Activated CD8-positive, alpha-beta memory T cell treated with anti-CD3 and anti-CD28 coated beads, Interleukin-2, amount 50 U/mL, for 48 hours (primary cell): ENCODE measurements around the gene SERPINB6.
A peak's percentile ranks its signal among the peaks of the same experiment; 100 is the strongest.

Experiments
- DNase-seq: peaks from one replicate; pipeline ENCODE4 v3.0.0-alpha.2; 2020

SERPINB6 gene

GRCh38 chr6:2998998-2999617 is 27.7 kb upstream of the SERPINB6 start:
- no peak for DNase-seq

- DNase-seq = peak; percentile 75
Observed at GRCh38 chr6:2998249-2998997, 27.1 kb upstream of the SERPINB6 start.

GRCh38 chr6:2993755-2994317 is 22.5 kb upstream of the SERPINB6 start:
- no peak for DNase-seq

GRCh38 chr6:2992330-2992979 is 21.1 kb upstream of the SERPINB6 start:
- no peak for DNase-seq

GRCh38 chr6:2990932-2991506 is 19.7 kb upstream of the SERPINB6 start:
- no peak for DNase-seq

- DNase-seq = no peak
Observed at GRCh38 chr6:2990248-2990931, 19.0 kb upstream of the SERPINB6 start.

- peak; percentile 75 for DNase-seq
Observed at GRCh38 chr6:2989332-2990247, 18.2 kb upstream of the SERPINB6 start.

GRCh38 chr6:2988426-2989331 is 17.3 kb upstream of the SERPINB6 start:
- peak; percentile 91 for DNase-seq

GRCh38 chr6:2988094-2988425 is 16.7 kb upstream of the SERPINB6 start:
- no peak for DNase-seq

- no peak for DNase-seq
Observed at GRCh38 chr6:2986722-2987221, 15.4 kb upstream of the SERPINB6 start.

GRCh38 chr6:2984738-2985406 is 13.5 kb upstream of the SERPINB6 start:
- DNase-seq = peak; percentile 29

- DNase-seq = peak; percentile 30
Observed at GRCh38 chr6:2982426-2983117, 11.2 kb upstream of the SERPINB6 start.

GRCh38 chr6:2980465-2980855 is 9.1 kb upstream of the SERPINB6 start:
- peak; percentile 7 for DNase-seq

- peak; percentile 10 for DNase-seq
Observed at GRCh38 chr6:2979819-2980464, 8.6 kb upstream of the SERPINB6 start.

GRCh38 chr6:2978923-2979322 is 7.6 kb upstream of the SERPINB6 start:
- no peak for DNase-seq

GRCh38 chr6:2977799-2978590 is 6.6 kb upstream of the SERPINB6 start:
- no peak for DNase-seq

- DNase-seq = peak; percentile 28
Observed at GRCh38 chr6:2977290-2977689, 5.9 kb upstream of the SERPINB6 start.

GRCh38 chr6:2976571-2977085 is 5.3 kb upstream of the SERPINB6 start:
- DNase-seq = peak; percentile 54
